Occipital lobe (tissue), 2 donors: ENCODE data around the gene RGS14. TPM values are rescaled to one million over a fixed set of nuclear protein-coding genes. Genes with fewer than 3 reads are reported as not detected.
"Not testable (repeated sequence)": the region's sequence is repeated elsewhere in the genome, so short reads cannot be mapped to it uniquely, and the experiment has no call there.

Experiments used
- DNase-seq: peaks from one replicate; lab custom pipeline; 2025; lab: John Stamatoyannopoulos, UW
- total RNA-seq: library from RNA; depleted of rRNA; stranded (reverse); fragments of >200 nt; gene quantifications from one replicate; pipeline ENCODE4 v1.2.3, GENCODE V29; 2014

Gene RGS14
- total RNA-seq, 1 donor from 2014 or later = 4.4 TPM

- no peak for DNase-seq
Observed at GRCh38 chr5:177327539-177328522, 29.9 kb upstream of the RGS14 start.

DNA sequence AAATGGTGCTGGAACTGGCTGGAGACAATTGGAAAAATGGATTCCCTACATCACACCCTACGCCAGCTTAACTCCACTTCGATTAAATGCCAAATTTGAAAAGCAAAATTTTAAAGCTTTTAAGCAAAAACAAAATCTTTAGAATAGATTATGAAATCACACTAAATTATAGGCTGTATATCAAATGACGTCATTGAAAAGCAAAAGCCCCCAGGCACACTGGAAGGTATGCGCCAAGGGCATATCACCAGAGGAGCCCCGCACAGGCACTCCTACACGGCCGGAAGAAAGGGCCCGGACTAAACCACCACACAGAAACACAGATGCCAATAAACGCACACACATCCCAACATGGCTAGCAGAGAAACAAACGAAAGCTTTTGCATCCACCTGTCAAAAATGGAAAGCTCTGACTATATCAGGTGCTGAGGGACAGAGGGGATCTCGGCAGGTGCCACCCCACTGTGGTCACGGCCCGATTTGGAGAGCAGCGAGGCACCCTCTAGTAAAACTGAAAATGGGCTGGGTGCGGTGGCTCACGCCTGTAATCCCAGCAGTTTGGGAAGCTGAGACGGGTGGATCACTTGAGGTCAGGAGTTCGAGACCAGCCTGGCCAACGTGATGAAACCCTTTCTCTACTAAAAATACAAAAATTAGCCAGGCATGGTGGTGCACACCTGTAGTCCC lies 29.0 kb upstream of the RGS14 start:
- no peak for DNase-seq

DNA sequence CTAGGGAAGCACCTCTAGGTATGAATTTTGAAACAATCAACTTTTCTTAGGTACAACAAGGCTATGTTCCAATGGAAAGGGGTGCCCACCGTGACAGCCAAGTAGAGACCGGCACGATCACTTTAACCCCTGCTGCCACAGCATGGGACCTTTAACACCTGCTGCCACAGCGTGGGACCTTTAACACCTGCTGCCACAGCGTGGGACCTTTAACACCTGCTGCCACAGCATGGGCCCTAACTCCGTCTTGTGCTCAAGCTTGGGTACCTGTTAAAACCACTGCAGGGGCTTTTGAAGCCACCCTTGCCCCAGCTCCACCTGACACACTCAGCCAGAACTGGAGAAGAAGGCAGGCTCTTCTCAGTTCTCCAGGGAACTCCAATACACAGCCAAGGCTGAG lies 27.8 kb upstream of the RGS14 start:
- DNase-seq = no peak

GRCh38 chr5:177330991-177331842 lies 26.5 kb upstream of the RGS14 start:
- DNase-seq = no peak

GRCh38 chr5:177332031-177332895 lies 25.5 kb upstream of the RGS14 start:
- DNase-seq = no peak

GRCh38 chr5:177332896-177333260 lies 24.8 kb upstream of the RGS14 start:
- DNase-seq = no peak

DNA sequence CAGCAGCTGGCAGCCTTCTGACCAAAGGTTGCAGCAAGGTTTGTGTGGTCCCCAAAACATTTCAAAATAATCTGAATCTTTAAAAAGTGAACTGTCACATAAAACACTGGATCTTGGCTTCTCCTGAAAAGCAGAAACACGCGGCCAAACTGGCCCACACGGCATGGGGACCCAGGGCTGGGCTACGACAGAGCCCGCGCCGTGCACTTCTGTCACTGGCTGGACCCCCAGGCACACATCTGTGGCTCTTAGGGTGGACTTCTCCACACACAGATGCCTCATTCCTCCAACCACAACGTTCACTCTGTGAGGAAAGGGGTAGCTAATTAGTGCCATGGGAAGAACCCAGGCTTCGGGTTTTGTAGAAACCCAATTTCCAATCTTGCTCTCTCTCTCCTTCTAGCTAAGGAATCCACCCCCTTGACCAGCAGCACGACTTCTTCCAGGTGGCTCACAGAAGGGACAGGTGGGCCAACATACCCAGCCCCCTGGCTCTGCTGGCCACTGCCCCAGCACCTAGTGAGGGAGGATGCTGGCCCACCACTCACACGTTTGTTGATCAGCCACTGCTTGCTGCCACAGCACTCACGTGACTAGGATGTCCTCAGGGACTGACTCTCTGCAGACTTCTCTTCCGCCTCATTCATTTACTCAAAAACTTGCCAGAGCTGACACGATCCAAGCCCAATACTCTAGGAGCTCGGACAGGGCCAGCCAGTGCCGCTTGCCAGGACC lies 24.1 kb upstream of the RGS14 start:
- no peak for DNase-seq

DNA sequence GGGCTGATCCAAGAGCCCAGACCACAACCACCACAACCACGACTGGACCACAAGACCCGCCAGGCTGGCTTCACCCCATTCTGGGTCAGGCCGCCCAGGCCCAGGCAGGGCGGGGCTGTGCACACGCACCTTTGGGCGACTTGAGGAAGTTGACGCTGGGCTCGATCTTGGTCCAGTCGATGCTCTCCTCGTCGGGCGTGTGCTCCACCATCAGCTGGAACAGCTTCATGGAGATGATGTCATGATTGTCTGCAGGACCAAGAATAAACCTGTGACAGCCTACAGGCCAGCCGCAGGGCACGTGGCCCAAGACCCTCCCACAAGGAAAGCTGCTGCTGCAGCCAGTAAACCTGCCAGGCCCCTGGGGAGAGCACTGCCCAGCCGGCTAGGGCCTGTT lies 23.6 kb upstream of the RGS14 start:
- DNase-seq = no peak

GRCh38 chr5:177334781-177335700 lies 22.7 kb upstream of the RGS14 start:
- no peak for DNase-seq

- no peak for DNase-seq
Observed at GRCh38 chr5:177335701-177336065, 22.0 kb upstream of the RGS14 start.

DNA sequence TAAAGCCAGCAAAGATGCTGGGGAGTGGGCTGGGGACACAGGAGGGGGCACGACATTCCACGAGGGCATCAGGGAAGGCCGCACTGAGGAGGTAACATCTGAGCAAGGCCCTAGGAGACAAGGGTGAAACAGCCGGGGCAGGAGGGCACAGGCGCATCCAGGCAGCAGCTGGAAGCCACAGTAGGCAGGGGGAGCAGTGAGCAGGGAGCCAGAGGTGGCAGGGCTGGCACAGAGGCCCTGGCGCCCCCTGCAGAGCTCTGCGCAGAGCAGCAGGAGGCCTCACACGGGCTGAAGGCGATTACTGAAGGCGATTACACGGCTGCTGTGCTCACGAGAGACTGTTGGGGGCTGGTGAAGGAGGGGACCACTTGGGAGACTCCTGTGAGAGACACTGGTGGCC lies 21.6 kb upstream of the RGS14 start:
- DNase-seq = no peak

DNA sequence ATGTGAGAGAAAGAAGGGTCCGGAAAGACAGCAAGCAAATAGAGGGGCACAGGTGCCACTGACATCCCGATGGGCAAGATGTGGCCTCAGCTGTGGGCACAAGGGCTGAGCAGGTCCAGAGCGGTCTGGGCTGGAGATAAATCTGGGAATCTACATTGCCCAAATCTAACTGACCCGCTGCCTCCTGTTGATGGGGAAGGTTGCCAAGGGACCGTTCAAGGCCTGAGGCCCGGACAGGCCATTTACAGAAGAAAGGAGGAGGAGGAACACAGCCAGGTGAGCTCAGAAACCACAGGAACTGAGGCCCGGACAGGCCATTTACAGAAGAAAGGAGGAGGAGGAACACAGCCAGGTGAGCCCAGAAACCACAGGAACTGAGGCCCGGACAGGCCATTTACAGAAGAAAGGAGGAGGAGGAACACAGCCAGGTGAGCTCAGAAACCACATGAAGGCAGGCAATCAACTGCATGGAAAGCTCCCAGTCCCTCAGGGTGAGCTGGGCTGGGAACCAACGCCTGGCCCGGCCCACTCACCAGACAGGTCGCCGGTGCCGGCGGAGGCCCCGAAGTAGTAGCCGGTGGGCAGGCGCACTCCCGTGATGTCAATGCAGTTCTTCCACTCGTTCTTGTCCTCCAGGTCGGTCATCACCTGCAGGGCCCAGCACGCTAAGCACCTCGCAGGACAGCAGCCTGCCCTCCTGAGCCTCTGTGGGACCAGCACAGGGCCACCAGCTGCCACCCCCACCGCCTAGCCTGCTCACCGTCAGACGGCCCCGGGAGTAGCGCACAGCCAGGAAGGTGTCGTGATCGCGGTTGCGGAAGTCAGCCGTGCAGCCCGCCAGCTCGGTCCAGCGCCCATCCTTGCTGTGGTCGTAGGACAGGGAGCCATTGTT lies 20.9 kb upstream of the RGS14 start:
- no peak for DNase-seq

DNA sequence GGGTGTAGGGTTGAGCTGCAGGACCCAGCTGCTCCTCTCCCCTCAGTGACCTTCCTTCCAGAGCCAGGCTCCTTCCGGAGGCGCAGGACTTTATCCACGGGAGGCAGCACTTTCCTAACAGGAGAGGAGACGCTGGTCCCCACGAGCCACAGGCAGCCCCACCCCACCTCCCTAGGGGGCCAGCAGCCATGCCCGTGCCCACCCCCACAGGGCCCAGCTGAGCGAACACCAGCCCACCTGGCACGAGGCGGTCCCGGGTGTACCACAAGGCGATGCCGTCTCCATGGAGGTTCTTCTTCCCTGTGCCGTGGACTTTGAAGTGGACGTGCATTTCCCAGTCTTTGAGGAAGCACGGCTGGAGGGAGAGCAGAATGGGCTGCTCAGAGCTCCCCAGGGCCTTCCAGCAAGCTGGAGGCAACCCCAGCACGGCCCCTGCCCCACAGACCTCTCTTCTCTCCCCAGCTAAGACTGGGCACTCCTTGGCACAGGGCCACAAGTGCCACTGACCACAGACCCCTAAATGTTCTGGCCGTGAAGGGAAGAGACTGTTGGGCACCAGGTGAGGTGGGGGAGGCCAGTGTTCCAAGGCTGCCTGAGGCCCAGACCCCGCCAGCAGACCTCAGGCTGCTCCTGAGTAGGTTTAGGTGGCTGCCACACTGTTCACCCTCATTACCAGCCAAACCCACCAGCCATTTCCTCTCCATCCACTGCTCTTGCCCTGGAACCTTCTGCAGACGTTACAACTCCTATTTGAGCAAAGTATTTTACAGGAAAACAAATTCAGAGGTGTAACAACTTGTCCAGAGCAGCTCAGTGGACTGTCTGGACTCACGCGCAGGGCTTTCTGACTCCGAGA lies 19.2 kb upstream of the RGS14 start:
- no peak for DNase-seq

- no peak for DNase-seq
Observed at GRCh38 chr5:177339107-177339638, 18.6 kb upstream of the RGS14 start.

- DNase-seq = not testable (repeated sequence)
Observed at GRCh38 chr5:177343000-177343399, 14.7 kb upstream of the RGS14 start.

- DNase-seq = no peak
Observed at GRCh38 chr5:177343777-177344176, 13.9 kb upstream of the RGS14 start.

DNA sequence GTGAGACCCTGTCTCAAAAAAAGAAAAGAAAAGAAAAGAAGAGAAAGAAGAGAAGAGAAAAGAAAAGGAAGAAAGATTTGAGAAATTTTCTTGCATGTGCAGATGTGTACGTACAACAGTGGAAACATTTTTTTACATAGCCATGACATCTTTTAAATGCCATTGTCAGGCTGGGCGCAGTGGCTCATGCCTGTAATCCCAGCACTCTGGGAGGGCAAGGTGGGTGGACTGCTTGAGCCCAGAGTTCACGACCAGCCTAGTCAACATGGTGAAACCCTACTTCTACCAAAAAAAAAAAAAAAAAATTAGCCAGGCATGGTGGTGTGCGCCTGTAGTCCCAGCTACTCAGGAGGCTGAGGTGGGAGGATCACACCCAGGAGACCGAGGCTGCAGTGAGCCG lies 12.8 kb upstream of the RGS14 start:
- DNase-seq = no peak
